Activated T-helper 1 cell treated with Interleukin-2 at 50 U/mL for 16 hours (primary cell): Measurements from ENCODE around the gene DNAJC19.
"Not testable (repeated sequence)": the region's sequence is repeated elsewhere in the genome, so short reads cannot be mapped to it uniquely, and the experiment has no call there.

Experiments used
- DNase-seq: peaks from one replicate; pipeline ENCODE4 v3.0.0-alpha.2; 2020; ENCODE audit warnings: low read depth

DNAJC19 gene

GRCh38 chr3:180989291-180990163 is at the start of gene DNAJC19:
Gene DNAJC19 (minus strand): TSS chr3:180989736. CDS start chr3:180989602, 134 bp downstream.
- peak; percentile 83 for DNase-seq

DNA sequence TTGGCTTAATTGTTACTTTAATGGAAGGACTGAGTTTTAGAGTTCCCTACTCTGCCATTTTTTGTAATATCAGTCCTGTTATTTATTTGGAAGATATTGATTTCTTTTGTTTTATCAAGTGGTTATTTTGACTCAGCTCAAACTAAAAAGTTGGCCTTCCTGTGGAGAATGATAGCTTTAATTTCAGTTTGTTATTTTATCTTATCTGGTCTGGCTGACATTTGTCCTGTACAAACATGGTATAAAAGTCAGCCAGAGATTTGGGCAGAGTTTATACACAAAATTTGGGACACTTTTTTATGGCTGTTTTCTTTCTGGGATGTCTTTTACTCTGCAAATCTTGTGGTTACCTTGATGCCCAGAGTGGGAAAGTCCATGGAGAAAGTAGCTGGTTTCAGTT is 41.4 kb upstream of the DNAJC19 start:
- no peak for DNase-seq

- DNase-seq = no peak
These were observed 35.7 kb upstream of the DNAJC19 start for GRCh38 chr3:181025204-181025603.

DNA sequence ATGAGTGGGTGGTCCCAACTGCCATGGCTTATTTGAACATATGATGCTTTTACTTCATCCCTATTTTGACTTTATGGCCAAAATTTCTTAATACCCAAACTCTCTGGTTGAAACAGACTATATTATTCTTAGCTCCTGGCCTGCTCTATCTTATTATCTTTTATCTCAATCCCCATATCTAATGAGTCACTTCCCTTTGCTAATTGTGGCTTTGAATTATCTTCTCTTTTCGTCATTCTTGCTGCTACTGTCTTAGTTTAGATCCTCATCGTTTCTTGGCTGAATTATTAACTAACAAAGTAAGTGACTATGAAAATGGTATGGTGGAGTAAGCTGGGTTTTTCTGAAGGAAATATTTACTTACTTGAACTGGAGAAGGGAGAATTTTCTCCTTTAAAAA is 28.2 kb upstream of the DNAJC19 start:
- DNase-seq = no peak

GRCh38 chr3:181009225-181009624 is 19.7 kb upstream of the DNAJC19 start:
- DNase-seq = no peak

GRCh38 chr3:181008796-181009195 is 19.3 kb upstream of the DNAJC19 start:
- no peak for DNase-seq

GRCh38 chr3:181007262-181007661 is 17.7 kb upstream of the DNAJC19 start:
- DNase-seq = no peak

- no peak for DNase-seq
These were observed 17.0 kb upstream of the DNAJC19 start for GRCh38 chr3:181006541-181006940.

DNA sequence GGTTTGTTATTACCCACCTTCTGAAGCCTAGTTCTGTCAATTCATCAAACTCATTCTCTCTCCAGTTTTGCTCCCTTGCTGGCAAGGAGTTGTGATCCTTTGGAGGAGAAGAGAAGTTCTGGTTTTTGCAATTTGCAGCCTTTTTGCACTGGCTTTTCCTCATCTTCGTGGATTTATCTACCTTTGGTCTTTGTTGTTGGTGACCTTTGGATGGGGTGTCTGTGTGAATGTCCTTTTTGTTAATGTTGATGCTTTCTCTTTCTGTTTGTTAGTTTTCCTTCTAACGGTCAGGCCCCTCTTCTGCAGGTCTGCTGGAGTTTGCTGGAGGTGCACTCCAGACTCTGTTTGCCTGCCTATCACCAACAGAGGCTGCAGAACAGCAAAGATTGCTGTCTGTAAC is 13.9 kb upstream of the DNAJC19 start:
- DNase-seq = not testable (repeated sequence)

- not testable (repeated sequence) for DNase-seq
These were observed 12.8 kb upstream of the DNAJC19 start for GRCh38 chr3:181002331-181002730.

GRCh38 chr3:180996415-180996932 is 6.9 kb upstream of the DNAJC19 start:
- DNase-seq = no peak

DNA sequence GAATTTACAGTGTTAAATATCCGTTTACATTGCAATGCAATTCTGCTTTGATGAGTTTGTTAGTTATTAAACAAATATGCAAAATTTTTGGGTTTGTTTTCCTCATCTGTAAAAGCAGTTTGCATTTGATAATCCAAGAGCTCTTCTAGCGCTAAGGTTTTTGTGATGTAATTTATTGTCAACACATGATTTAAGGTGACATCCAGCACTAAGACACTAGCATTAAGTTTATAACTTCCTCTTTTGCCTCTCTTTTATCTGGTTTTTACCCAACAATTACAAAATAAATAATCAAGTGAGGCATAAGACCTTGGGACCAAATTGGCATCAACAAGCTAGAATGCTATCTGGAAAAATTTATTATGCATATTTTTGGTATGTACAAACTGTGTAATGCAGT is 969 bp upstream of the DNAJC19 start:
- DNase-seq = no peak

GRCh38 chr3:180987344-180987743 is 2.2 kb downstream of the DNAJC19 start:
- no peak for DNase-seq

GRCh38 chr3:180986366-180986765 is 3.2 kb downstream of the DNAJC19 start:
- DNase-seq = not testable (repeated sequence)

GRCh38 chr3:180983136-180983535 is 6.4 kb downstream of the DNAJC19 start:
- DNase-seq = no peak

DNA sequence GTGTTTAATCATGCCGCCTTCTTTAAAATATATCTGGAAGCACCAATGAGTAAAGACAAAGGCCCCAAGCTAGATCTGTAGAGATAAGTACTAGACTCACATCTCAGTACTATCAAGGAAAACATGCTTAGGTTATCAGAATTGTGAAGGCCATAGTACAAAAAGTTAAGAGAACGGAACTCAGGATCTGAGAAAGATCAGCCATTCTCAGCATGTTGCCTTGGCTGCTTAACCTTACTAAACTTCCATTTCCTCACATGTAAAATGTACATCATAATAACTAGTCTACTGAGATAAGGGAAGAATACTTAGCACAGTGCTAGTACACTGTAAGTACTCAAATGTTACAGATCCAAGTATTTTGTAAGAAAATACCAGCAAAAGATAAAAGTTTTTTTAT is 7.6 kb downstream of the DNAJC19 start:
- DNase-seq = no peak

GRCh38 chr3:180980611-180981010 is 8.9 kb downstream of the DNAJC19 start:
- DNase-seq = no peak

GRCh38 chr3:180979961-180980360 is 9.6 kb downstream of the DNAJC19 start:
- no peak for DNase-seq

- DNase-seq = no peak
These were observed 12.0 kb downstream of the DNAJC19 start for GRCh38 chr3:180977498-180977897.

- no peak for DNase-seq
These were observed 15.2 kb downstream of the DNAJC19 start for GRCh38 chr3:180974286-180974685.

DNA sequence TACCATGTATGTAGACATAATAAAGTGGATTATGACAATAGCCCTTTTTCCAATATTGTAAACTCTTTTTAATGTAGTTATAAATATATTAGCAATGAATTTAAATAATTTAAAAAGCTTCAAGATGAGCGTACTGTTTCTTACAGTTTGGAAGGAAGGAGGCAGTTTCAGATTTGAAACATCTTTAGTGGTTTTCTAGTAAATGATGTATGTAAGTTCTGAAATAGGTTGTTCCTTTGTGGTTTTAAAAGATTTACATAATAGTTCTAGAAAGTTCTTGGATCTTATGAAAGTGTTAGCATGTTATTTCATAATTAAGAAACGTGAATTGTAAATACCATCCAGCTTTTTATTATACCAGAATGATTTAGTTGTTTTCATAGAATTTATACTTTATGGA is 16.0 kb downstream of the DNAJC19 start:
- no peak for DNase-seq

DNA sequence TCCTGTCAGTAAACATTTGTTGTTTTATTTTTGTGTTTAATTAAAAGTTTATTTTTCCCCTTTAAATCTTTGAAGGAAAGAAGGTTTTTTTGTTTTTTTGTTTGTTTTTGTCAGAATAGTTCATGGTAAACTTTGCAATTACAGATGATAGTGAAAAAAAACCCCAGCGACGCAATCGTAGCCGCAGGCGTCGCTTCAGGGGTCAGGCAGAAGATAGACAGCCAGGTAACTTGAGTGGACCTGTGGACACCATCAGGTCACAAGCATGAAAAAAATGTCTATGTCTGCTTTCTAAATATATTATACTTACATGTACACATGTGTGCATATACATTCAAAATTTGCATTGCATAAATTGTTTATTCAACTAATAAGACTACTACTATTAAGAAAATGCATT is 18.6 kb downstream of the DNAJC19 start:
- no peak for DNase-seq

DNA sequence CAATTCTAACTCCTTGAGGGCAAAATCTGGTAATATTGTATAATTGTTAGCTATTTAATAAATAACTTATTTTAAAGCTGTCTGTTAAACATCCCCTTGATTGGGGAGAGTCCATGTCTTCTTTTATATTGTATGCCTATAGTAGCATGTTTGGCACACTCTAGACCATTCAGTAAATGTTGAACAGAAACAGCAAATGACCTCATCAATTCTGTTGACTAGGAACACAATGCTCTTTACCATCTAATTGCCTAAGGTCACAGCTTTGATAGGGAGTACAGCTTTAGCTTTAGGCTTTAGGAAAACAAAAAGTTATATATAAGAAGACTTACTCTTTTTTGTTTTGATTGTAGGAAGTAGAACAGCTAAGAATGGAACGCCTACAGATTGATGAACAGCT is 27.0 kb downstream of the DNAJC19 start:
- no peak for DNase-seq

DNA sequence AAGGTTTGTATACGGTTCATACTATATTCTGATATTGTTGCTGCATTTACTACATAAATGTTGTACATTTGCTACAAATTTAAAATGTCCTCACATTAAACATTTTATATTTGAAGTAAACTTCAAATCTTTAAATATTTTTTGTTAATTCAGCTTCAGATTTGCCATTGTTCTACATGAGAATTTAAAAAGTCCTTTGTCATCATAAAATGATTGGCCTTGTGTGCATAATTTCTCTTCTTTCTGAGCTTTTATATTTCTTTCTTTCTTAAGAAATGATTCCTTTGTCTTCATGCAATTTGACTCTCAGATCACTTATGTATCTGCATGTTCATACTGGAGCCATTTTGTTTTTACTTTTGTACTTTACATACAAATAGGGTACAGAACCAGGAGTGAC is 28.0 kb downstream of the DNAJC19 start:
- DNase-seq = no peak
